Keratinocyte (primary cell): Measurements from ENCODE around the gene ETAA1. TPM values are rescaled to one million over a fixed set of nuclear protein-coding genes. Genes with fewer than 3 reads are reported as not detected.

Experiments
- DNase-seq: peaks from one replicate; pipeline ENCODE4 v3.0.0-alpha.2; 2011; ENCODE audit warnings: low read depth, missing footprints, low spot score
- FAIRE-seq: peaks from 2 replicates; lab custom pipeline; 2011; peaks lifted over from hg19 to GRCh38; lab: Jason Lieb, UNC
- H2AFZ ChIP-seq: 2 replicates; pipeline ENCODE4 v1.6.0; 2012; ENCODE audit warnings: low read length, control low read depth, inconsistent platforms; ENCODE audit not compliant: control insufficient read depth
- H3K27ac ChIP-seq: 2 replicates; pipeline ENCODE4 v1.5.1; 2011; ENCODE audit warnings: low read length; ENCODE audit not compliant: control insufficient read depth, insufficient read depth
- H3K27me3 ChIP-seq: 3 replicates; pipeline ENCODE4 v1.6.0; 2011; ENCODE audit warnings: low read length; ENCODE audit not compliant: control insufficient read depth, insufficient read depth; ENCODE audit errors: extremely low read depth
- H3K36me3 ChIP-seq, 2 experiments: 2 replicates in 1 of 2; 3 replicates in 1 of 2; pipeline ENCODE4 v1.5.1; 2011; ENCODE audit warnings: low read length in 2 of 2, mild to moderate bottlenecking in 1 of 2; ENCODE audit not compliant: control insufficient read depth in 2 of 2, insufficient read depth in 2 of 2; ENCODE audit errors: extremely low read depth in 1 of 2
- H3K4me1 ChIP-seq: 3 replicates; pipeline ENCODE4 v1.5.1; 2011; ENCODE audit warnings: low read length; ENCODE audit not compliant: control insufficient read depth, insufficient read depth; ENCODE audit errors: extremely low read depth
- H3K4me2 ChIP-seq: 3 replicates; pipeline ENCODE4 v1.6.0; 2011; ENCODE audit warnings: low read depth, low read length; ENCODE audit not compliant: control insufficient read depth, insufficient read depth; ENCODE audit errors: extremely low read depth
- H3K4me3 ChIP-seq, 3 experiments: fragments of 200-600 bp in 1 of 3; sonication (generic) in 1 of 3; 2 replicates in 2 of 3; 3 replicates in 1 of 3; pipeline ENCODE4 v1.5.1; 2011 to 2016; ENCODE audit warnings: low read length in 3 of 3, mild to moderate bottlenecking in 3 of 3, control low read depth in 2 of 3, inconsistent platforms in 1 of 3, low read depth in 1 of 3, mixed read lengths in 1 of 3, mixed run types in 1 of 3, moderate library complexity in 1 of 3; ENCODE audit not compliant: control insufficient read depth in 2 of 3, insufficient read depth in 2 of 3; ENCODE audit errors: extremely low read depth in 1 of 3
- H3K79me2 ChIP-seq: 2 replicates; pipeline ENCODE4 v1.6.0; 2012; ENCODE audit warnings: low read length; ENCODE audit not compliant: control insufficient read depth, insufficient read depth
- H3K9ac ChIP-seq: 3 replicates; pipeline ENCODE4 v1.6.0; 2011; ENCODE audit warnings: low read length; ENCODE audit not compliant: control insufficient read depth, insufficient read depth; ENCODE audit errors: extremely low read depth
- H3K9me1 ChIP-seq: 3 replicates; pipeline ENCODE4 v1.6.0; 2011; ENCODE audit warnings: low read length; ENCODE audit not compliant: control insufficient read depth, insufficient read depth; ENCODE audit errors: extremely low read depth
- H3K9me3 ChIP-seq: 2 replicates; pipeline ENCODE4 v1.5.1; 2012; ENCODE audit warnings: low read depth, low read length; ENCODE audit not compliant: control insufficient read depth
- H4K20me1 ChIP-seq: 3 replicates; pipeline ENCODE4 v1.6.0; 2011; ENCODE audit warnings: low read length; ENCODE audit not compliant: control insufficient read depth, insufficient read depth; ENCODE audit errors: extremely low read depth
- EZH2 ChIP-seq: IDR thresholded peaks from one replicate; pipeline ENCODE4 v1.6.1; 2012; ENCODE audit warnings: inconsistent platforms, mild to moderate bottlenecking, low read length, moderate library complexity
- dilution Hi-C: fragments of 300-500 bp; cut with MboI; formaldehyde crosslinking; loops from one replicate; pipeline ENCODE4 v1.7.0; 2020; ENCODE audit warnings: low sequenced_read_pairs; ENCODE audit not compliant: extremely low pct_ligation_motif_present
- polyA plus RNA-seq, 5 experiments: library from polyadenylated mRNA; depleted of rRNA in 3 of 5; stranded (reverse) in 3 of 5; stranded (forward) in 1 of 5; unstranded in 1 of 5; fragments of >200 nt; gene quantifications; 1 replicate in 1 of 5; 2 replicates in 3 of 5; 3 replicates in 1 of 5; pipeline versions ENCODE4 v1.2.1 to v1.2.3, GENCODE V29; 2011 to 2012; ENCODE audit warnings: missing spikeins in 2 of 5, low read depth in 1 of 5, low replicate concordance in 1 of 5
- TF ChIP-seq, protein P1 (sequence below), 3 experiments: IDR thresholded peaks in 1 of 3; conservative IDR thresholded peaks in 1 of 3; optimal IDR thresholded peaks in 1 of 3; 2 replicates in 2 of 3; 3 replicates in 1 of 3; pipeline versions ENCODE3 to v1.5.1; 2011; ENCODE audit warnings: low read length in 3 of 3, mild to moderate bottlenecking in 3 of 3, moderate library complexity in 2 of 3, control low read depth in 1 of 3, inconsistent platforms in 1 of 3; ENCODE audit not compliant: insufficient read depth in 2 of 3; ENCODE audit errors: extremely low read depth in 1 of 3

The ETAA1 gene
- polyA plus RNA-seq, 1 donor (not counting 4 experiments of a cell fraction or from before 2014, with no cell fraction given) = 11.5 TPM

DNA sequence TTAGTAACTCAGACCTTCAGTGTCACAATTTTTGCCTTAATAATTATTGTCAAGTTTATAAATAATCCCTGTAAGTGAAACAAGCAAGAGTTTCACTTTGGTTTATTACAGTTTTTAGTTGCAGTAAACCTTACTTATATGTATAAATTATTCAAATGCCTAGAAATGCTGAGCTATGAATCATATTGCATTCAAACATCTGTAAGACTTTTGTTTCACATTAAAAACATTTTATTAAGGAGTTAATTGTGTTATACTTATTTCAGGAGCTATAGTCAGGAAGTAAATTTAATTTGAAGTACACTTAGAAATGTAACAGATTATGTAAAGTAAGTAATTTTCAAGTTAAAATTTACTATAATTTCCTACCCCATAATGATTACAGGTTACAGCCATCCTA, 3.9 kb upstream of the ETAA1 start:
- no peak overlapping the region for H2AFZ ChIP-seq
- dilution Hi-C loops = no loop called here
- H3K27ac ChIP-seq = no peak overlapping the region
- H4K20me1 ChIP-seq = no peaks in the 10 kb centered on the region
- no peaks in the 10 kb centered on the region for H3K36me3 ChIP-seq
- H3K9ac ChIP-seq = no peak overlapping the region
- DNase-seq (no peak), FAIRE-seq (no peak)
- H3K9me1 ChIP-seq = no peaks in the 10 kb centered on the region
- H3K79me2 ChIP-seq = peaks cover 2% of the 10 kb centered on the region
- no peaks in the 10 kb centered on the region for H3K27me3 ChIP-seq
- TF ChIP-seq, protein P1, sequence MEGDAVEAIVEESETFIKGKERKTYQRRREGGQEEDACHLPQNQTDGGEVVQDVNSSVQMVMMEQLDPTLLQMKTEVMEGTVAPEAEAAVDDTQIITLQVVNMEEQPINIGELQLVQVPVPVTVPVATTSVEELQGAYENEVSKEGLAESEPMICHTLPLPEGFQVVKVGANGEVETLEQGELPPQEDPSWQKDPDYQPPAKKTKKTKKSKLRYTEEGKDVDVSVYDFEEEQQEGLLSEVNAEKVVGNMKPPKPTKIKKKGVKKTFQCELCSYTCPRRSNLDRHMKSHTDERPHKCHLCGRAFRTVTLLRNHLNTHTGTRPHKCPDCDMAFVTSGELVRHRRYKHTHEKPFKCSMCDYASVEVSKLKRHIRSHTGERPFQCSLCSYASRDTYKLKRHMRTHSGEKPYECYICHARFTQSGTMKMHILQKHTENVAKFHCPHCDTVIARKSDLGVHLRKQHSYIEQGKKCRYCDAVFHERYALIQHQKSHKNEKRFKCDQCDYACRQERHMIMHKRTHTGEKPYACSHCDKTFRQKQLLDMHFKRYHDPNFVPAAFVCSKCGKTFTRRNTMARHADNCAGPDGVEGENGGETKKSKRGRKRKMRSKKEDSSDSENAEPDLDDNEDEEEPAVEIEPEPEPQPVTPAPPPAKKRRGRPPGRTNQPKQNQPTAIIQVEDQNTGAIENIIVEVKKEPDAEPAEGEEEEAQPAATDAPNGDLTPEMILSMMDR (optimal IDR thresholded peaks at IDR 0.05 in 1 of 3, IDR thresholded peaks at IDR 0.05 in 1 of 3, conservative IDR thresholded peaks at IDR 0.05 in 1 of 3; ENCODE audit: extremely low read depth in 1 of 3, insufficient read depth in 2 of 3, low read length in 3 of 3) = no peak
- no peak for TF ChIP-seq EZH2
- no peak overlapping the region for H3K4me3 ChIP-seq
- H3K4me1 ChIP-seq = peaks cover 20% of the 10 kb centered on the region
- H3K4me2 ChIP-seq = no peak overlapping the region
- no peaks in the 10 kb centered on the region for H3K9me3 ChIP-seq

DNA sequence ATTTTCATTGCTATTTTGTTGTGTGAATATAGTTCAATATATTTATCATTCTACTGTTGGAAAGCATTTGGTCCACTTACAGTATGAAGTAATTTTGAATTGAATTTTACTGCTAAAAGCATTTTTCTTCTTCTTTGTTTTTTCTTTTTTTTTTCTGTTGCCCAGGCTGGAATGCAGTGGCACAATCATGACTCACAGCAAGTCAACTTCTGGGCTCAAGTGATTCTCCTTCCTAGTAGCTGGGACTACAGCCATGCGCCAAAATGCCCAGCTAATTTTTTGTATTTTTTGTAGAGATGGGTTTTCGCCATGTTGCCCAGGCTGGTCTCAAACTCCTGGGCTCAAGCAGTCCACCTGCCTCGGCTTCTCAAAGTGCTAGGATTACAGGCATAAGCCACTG, 2.4 kb upstream of the ETAA1 start:
- FAIRE-seq = no peak
- TF ChIP-seq, protein P1 (optimal IDR thresholded peaks at IDR 0.05 in 1 of 3, IDR thresholded peaks at IDR 0.05 in 1 of 3, conservative IDR thresholded peaks at IDR 0.05 in 1 of 3; ENCODE audit: extremely low read depth in 1 of 3, insufficient read depth in 2 of 3, low read length in 3 of 3) = no peak
- no peak for TF ChIP-seq EZH2
- Histone ChIP-seq H3K9ac (no peak overlapping the region), H3K4me3 (no peak overlapping the region), H3K36me3 (no peaks in the 10 kb centered on the region), H3K4me1 (peaks cover 16% of the 10 kb centered on the region), H4K20me1 (no peaks in the 10 kb centered on the region), H3K4me2 (no peak overlapping the region), H2AFZ (no peak overlapping the region), H3K9me3 (no peaks in the 10 kb centered on the region), H3K27me3 (no peaks in the 10 kb centered on the region), H3K9me1 (no peaks in the 10 kb centered on the region), H3K27ac (no peak overlapping the region), H3K79me2 (peaks cover 11% of the 10 kb centered on the region)
- DNase-seq = no peak
- dilution Hi-C loops = no loop called here
